OCI-LY7 (cell line): Measurements from ENCODE around the gene PITPNC1. TPM values are rescaled to one million over a fixed set of nuclear protein-coding genes. Genes with fewer than 3 reads are reported as not detected.

Experiments
- BruUV-seq: library from RNA; stranded (reverse); fragments of 400-500 nt; replicated peaks from 2 replicates; lab custom pipeline; 2021; lab: Mats Ljungman, UMichigan
- CTCF ChIA-PET: fragments of 300-600 bp; sonication (Branson Sonifier 250); formaldehyde crosslinking; loops from one replicate; lab custom pipeline; 2022; ENCODE audit warnings: antibody characterized with exemption; ENCODE audit not compliant: unreplicated experiment; lab: Charles Lee
- POLR2A ChIA-PET: fragments of 300-600 bp; sonication (Branson Sonifier 250); formaldehyde crosslinking; loops from one replicate; lab custom pipeline; 2022; ENCODE audit warnings: antibody characterized with exemption; lab: Charles Lee
- DNase-seq: peaks from one replicate; pipeline ENCODE4 v3.0.0-alpha.2; 2015; ENCODE audit warnings: low spot score
- H2AFZ ChIP-seq: fragments of 200-600 bp; sonication (generic), shearing (Covaris generic); 2 replicates; pipeline ENCODE4 v1.6.1; 2014; ENCODE audit warnings: mild to moderate bottlenecking, antibody characterized with exemption, low read length, moderate library complexity
- H3K27ac ChIP-seq: fragments of 200-600 bp; sonication (generic); 2 replicates; pipeline ENCODE4 v1.5.1; 2014; ENCODE audit warnings: mixed run types, low read depth, mild to moderate bottlenecking, moderate library complexity, low read length, inconsistent platforms; ENCODE audit not compliant: poor library complexity, severe bottlenecking
- H3K36me3 ChIP-seq: fragments of 200-600 bp; sonication (generic); 2 replicates; pipeline ENCODE4 v1.6.1; 2014; ENCODE audit warnings: mild to moderate bottlenecking, antibody characterized with exemption, low read length, moderate library complexity, mixed read lengths; ENCODE audit not compliant: insufficient read depth
- H3K4me1 ChIP-seq: fragments of 200-600 bp; sonication (generic); 2 replicates; pipeline ENCODE4 v1.5.1; 2014; ENCODE audit warnings: mild to moderate bottlenecking, low read length; ENCODE audit not compliant: insufficient read depth, poor library complexity, severe bottlenecking
- H3K4me2 ChIP-seq: fragments of 200-600 bp; sonication (generic); 2 replicates; pipeline ENCODE4 v1.6.1; 2014; ENCODE audit warnings: mild to moderate bottlenecking, low read length
- H3K4me3 ChIP-seq: fragments of 200-600 bp; sonication (generic); 2 replicates; pipeline ENCODE4 v1.5.1; 2014; ENCODE audit warnings: mild to moderate bottlenecking, low read depth, low read length; ENCODE audit not compliant: poor library complexity, severe bottlenecking
- H3K79me2 ChIP-seq: fragments of 200-600 bp; sonication (generic); 2 replicates; pipeline ENCODE4 v1.6.1; 2016; ENCODE audit warnings: low read depth, mild to moderate bottlenecking, low read length, moderate library complexity, mixed read lengths; ENCODE audit not compliant: insufficient read depth
- H3K9me2 ChIP-seq: fragments of 200-600 bp; sonication (generic); 2 replicates; pipeline ENCODE4 v1.6.1; 2016; ENCODE audit warnings: mild to moderate bottlenecking, low read length, mixed read lengths; ENCODE audit not compliant: insufficient read depth
- H3K9me3 ChIP-seq: fragments of 200-600 bp; sonication (generic); 2 replicates; pipeline ENCODE4 v1.6.1; 2014; ENCODE audit warnings: mild to moderate bottlenecking, mixed run types, low read length, mixed read lengths
- H4K20me1 ChIP-seq: fragments of 200-600 bp; sonication (generic); 2 replicates; pipeline ENCODE4 v1.6.1; 2014; ENCODE audit warnings: mild to moderate bottlenecking, antibody characterized with exemption, low read length, moderate library complexity, mixed read lengths; ENCODE audit not compliant: insufficient read depth
- EZH2phosphoT487 ChIP-seq: fragments of 200-600 bp; sonication (generic); IDR thresholded peaks from 2 replicates; pipeline ENCODE4 v1.6.1; 2018; ENCODE audit warnings: low read depth, borderline replicate concordance, mild to moderate bottlenecking, mixed run types, antibody characterized with exemption, low read length, moderate library complexity, mixed read lengths
- intact Hi-C: fragments of 100-400 bp; cut with micrococcal nuclease; formaldehyde crosslinking; loops from one replicate; pipeline ENCODE4 v1.10.0; 2022; ENCODE audit not compliant: unreplicated experiment
- total RNA-seq, 2 experiments: library from RNA; depleted of rRNA in 1 of 2; stranded (reverse); fragments of >200 nt in 1 of 2; shearing (Covaris generic) in 1 of 2; gene quantifications; 2 replicates each; pipeline ENCODE4 v1.2.3, GENCODE V29; 2014 to 2022
- TF ChIP-seq, protein P1 (sequence below): fragments of 200-600 bp; sonication (generic); conservative IDR thresholded peaks from 2 replicates; pipeline ENCODE4 v1.5.1; 2014; ENCODE audit warnings: mild to moderate bottlenecking, antibody characterized with exemption, low read length, moderate library complexity, mixed read lengths

Gene PITPNC1
- total RNA-seq, 2 experiments from 2014 or later = 14.3 to 21.1 TPM

DNA sequence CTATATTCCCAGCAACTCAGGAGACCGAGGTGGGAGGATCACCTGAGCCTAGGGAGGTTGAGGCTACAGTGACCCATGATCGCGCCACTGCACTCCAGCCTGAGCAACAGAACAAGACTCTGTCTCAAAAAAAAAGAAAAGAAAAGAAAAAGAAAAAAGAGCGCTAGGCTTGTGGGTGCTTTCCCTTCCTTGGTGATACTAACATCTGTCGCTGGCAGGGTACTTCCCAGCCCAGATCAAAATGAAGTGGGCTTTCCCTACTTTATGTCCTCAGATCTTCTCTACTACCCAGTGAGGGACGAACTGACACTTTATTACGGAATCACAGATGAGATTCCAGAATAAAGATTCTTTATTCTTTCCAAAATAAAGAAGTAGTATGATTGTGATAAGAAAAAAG is 236.9 kb downstream of the PITPNC1 start:
- H3K4me1 ChIP-seq = no peaks in the 10 kb centered on the region
- ChIA-PET CTCF (no interaction called here), POLR2A (no interaction called here)
- H3K4me3 ChIP-seq = no peak overlapping the region
- TF ChIP-seq, protein P1, sequence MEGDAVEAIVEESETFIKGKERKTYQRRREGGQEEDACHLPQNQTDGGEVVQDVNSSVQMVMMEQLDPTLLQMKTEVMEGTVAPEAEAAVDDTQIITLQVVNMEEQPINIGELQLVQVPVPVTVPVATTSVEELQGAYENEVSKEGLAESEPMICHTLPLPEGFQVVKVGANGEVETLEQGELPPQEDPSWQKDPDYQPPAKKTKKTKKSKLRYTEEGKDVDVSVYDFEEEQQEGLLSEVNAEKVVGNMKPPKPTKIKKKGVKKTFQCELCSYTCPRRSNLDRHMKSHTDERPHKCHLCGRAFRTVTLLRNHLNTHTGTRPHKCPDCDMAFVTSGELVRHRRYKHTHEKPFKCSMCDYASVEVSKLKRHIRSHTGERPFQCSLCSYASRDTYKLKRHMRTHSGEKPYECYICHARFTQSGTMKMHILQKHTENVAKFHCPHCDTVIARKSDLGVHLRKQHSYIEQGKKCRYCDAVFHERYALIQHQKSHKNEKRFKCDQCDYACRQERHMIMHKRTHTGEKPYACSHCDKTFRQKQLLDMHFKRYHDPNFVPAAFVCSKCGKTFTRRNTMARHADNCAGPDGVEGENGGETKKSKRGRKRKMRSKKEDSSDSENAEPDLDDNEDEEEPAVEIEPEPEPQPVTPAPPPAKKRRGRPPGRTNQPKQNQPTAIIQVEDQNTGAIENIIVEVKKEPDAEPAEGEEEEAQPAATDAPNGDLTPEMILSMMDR = no peak
- no peak for TF ChIP-seq EZH2phosphoT487
- BruUV-seq = no TSS peak
- H3K79me2 ChIP-seq = no peaks in the 10 kb centered on the region
- no peaks in the 10 kb centered on the region for H3K36me3 ChIP-seq
- H3K27ac ChIP-seq = no peak overlapping the region
- no peaks in the 10 kb centered on the region for H3K9me3 ChIP-seq
- DNase-seq = no peak
- no peak overlapping the region for H3K4me2 ChIP-seq
- H3K9me2 ChIP-seq = no peaks in the 10 kb centered on the region
- no peaks in the 10 kb centered on the region for H4K20me1 ChIP-seq
- H2AFZ ChIP-seq = no peak overlapping the region
- intact Hi-C loops = no loop called here

GRCh38 chr17:67615011-67615561 is 238.0 kb downstream of the PITPNC1 start:
- POLR2A ChIA-PET = no interaction called here
- H3K9me2 ChIP-seq = no peaks in the 10 kb centered on the region
- no TSS peak for BruUV-seq
- TF ChIP-seq EZH2phosphoT487 = no peak
- TF ChIP-seq, protein P1 = no peak
- H3K9me3 ChIP-seq = no peaks in the 10 kb centered on the region
- no peaks in the 10 kb centered on the region for H3K4me1 ChIP-seq
- intact Hi-C loops = no loop called here
- CTCF ChIA-PET = no interaction called here
- H3K4me2 ChIP-seq = no peak overlapping the region
- no peak overlapping the region for H3K4me3 ChIP-seq
- H3K79me2 ChIP-seq = no peaks in the 10 kb centered on the region
- no peak for DNase-seq
- no peak overlapping the region for H3K27ac ChIP-seq
- no peak overlapping the region for H2AFZ ChIP-seq
- H4K20me1 ChIP-seq = no peaks in the 10 kb centered on the region
- no peaks in the 10 kb centered on the region for H3K36me3 ChIP-seq

DNA sequence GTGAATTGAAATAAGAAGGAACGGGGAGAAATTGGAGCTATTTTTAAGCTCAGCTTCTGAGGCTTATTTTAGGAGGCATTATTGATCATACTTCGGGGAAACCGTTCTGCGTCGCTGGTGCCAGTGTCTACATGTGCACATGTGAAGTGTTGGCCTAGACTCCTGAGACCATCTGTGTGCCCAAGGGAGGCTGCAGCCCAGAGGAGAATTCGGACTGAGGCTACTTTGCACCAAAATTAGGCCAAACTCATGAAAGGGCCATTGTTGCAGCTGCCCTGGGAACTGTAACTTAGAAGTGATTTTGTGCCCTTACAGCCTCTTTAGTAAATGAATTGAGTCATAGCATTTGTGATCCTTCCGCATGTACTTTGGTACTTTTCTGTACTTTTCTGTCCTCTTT is 238.7 kb downstream of the PITPNC1 start:
- Histone ChIP-seq H3K79me2 (no peaks in the 10 kb centered on the region), H2AFZ (no peak overlapping the region), H3K4me3 (no peak overlapping the region), H3K9me2 (no peaks in the 10 kb centered on the region), H3K4me1 (no peaks in the 10 kb centered on the region), H3K9me3 (no peaks in the 10 kb centered on the region), H3K4me2 (no peak overlapping the region), H4K20me1 (no peaks in the 10 kb centered on the region), H3K36me3 (no peaks in the 10 kb centered on the region), H3K27ac (no peak overlapping the region)
- intact Hi-C loops = no loop called here
- CTCF ChIA-PET = no interaction called here
- no peak for TF ChIP-seq EZH2phosphoT487
- no peak for DNase-seq
- BruUV-seq = no TSS peak
- POLR2A ChIA-PET = no interaction called here
